GM04504 (cell line): ENCODE data around the gene MLXIP.
A peak's percentile ranks its signal among the peaks of the same experiment; 100 is the strongest.
"Not testable (repeated sequence)": the region's sequence is repeated elsewhere in the genome, so short reads cannot be mapped to it uniquely, and the experiment has no call there.

Source experiments
- DNase-seq: peaks from one replicate; pipeline ENCODE4 v3.0.0-alpha.2; 2012; ENCODE audit warnings: low read depth

MLXIP gene

GRCh38 chr12:122052285-122052684, 26.3 kb upstream of the MLXIP start:
- no peak for DNase-seq

DNA sequence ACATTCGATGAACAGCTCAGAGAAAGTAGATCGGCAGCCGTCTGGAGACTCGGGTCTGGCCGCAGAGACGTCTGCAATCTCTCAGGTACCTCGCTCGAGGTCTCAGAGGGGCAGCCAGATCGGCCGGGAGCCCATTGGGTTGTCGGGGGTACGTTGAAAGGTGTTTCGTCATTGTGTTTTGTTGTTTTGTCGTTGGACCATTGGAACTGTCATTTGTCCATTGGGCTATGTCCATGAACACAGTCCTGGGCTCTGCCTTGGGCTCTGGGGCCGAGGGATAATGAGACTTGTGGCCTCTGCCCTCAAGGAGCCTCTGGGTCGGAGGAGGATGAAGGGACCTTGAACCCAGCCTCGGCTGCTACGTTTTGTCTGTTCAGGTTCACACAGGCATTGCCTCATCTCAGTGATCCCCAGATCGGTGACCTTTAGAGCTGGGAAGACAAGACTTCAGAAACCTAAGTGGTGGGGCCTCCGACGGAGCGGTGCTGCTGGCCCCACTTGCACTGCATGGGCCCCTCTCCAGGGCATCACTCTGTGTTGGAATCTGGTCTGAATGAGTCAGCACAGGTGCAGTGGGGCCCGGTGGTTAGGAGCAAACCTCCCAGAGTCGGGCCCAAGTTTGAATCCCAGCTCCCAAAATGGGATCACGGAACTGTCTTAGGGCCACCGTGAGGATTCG, 23.6 kb upstream of the MLXIP start:
- DNase-seq, result no peak

GRCh38 chr12:122056406-122056805, 22.1 kb upstream of the MLXIP start:
- not testable (repeated sequence) for DNase-seq

DNA sequence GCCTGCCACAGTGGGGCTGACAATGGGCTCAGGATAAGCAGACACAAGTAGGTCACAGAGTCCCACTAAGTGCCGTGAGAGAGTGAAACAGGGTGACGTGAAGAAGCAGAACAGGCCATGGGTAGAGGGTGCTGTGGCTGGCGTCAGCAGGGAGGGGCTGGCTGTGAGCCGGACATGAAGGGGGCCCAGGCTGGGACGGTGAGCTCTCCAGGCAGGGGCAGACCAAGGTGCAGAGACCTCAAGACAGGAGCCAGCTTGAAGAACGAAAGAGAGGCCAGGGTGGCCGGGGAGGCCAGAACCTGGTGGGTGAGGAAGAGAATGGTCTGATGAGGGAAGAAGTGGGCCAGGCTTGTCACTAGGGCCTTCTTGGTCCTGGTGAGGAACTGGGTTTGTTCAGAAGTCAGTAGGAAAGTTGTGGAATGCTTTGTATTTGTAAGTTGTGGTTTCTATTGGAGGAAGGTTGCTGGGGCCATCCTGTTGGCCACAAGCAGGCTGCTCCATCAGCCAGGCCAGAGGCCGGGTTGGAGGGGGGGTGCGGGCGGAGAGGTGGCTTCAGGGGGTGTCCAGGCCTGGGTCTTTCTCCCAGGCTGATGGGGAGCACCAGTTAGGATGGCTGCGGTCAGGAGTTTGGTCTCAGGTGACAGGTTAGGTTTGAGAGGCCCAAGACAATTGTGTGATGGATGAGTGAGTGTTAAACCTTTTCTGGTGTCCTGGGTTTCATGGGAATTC, 21.4 kb upstream of the MLXIP start:
- DNase-seq, result no peak

GRCh38 chr12:122057769-122058168, 20.8 kb upstream of the MLXIP start:
- DNase-seq, result no peak

GRCh38 chr12:122058549-122059149, 19.9 kb upstream of the MLXIP start:
- no peak for DNase-seq

DNA sequence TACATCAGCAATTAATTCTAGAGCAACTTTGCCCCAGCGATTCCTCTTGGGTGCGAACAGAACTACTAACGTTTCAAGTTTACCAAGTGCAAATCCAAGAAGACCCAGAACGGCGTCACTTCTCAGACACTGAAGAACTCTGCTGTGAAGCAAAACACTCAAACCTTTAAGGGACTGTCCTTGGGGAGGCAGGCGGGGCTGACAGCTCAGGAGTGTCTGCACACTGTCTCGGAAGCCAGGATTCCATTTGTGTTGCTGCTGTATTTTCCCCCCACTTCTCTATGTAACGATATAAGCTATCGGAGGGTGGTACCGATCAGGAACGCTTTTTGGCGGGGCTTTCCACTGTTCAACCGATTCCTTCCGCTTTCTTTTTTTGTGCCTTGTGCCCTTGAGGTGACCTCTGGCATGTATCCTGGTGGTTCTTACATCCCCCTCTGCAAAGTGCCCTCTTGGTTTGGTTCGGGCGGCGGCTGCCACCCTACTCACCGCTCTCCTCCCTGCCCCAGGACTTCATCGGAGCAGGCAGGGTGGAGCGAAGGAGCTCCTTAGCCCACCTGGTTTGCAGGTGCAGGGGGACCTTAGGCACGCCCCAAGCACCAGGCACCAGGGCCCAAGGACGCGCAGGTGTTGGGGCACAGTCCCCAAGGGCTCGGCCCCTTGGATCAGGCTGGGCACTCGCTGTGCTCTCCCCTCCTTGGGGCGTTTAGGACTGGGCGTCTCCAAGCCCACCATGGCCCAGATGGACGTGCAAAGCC, 19.2 kb upstream of the MLXIP start:
- no peak for DNase-seq

DNA sequence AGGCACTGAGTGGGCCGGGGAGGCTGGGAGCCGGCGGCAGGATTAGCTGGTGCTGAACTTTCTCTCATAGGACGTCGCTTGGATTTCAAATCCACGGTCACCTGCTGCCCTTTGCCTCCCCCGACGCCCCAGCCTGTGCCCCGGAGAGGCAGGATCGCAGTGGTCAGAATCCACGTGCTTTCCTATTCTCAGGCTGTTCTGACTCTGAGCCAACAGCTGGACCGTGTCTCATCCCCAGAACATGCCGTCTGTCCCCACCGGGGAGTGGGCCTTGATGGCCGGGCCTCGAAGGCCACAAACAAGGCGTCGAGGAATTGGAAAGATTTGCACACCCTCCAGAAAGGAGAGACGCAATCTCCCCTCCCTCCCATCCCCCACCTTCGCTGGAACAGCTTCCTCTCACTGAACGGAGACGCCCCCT, 18.5 kb upstream of the MLXIP start:
- DNase-seq, result no peak

DNA sequence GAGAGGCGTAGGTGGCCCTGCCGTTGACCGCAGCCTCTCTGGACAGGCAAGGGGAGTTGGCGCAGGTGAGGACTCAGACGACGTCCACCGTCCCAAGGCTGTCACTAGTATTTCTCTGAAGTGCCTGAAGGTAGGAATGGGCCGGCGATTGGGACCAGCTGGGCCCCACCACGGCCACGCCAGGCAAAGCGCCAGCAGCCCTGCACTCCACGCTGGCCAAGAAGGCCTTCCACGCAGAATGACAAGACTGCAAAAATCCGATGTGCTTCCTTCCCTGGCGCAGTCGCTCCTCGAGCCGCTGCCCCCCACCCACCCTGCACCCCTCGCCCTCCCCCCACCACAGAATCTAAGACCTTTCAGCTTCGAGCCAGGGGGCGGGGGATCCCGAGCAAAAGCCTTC, 17.3 kb upstream of the MLXIP start:
- no peak for DNase-seq

GRCh38 chr12:122062832-122063693, 15.5 kb upstream of the MLXIP start:
- no peak for DNase-seq

- no peak for DNase-seq
Measured at GRCh38 chr12:122063694-122064024, 14.9 kb upstream of the MLXIP start.

GRCh38 chr12:122064025-122064777, 14.4 kb upstream of the MLXIP start:
- DNase-seq, result no peak

- DNase-seq, result peak; percentile 59
Measured at GRCh38 chr12:122064780-122065588, 13.6 kb upstream of the MLXIP start.

- DNase-seq, result no peak
Measured at GRCh38 chr12:122067548-122067947, 11.0 kb upstream of the MLXIP start.

DNA sequence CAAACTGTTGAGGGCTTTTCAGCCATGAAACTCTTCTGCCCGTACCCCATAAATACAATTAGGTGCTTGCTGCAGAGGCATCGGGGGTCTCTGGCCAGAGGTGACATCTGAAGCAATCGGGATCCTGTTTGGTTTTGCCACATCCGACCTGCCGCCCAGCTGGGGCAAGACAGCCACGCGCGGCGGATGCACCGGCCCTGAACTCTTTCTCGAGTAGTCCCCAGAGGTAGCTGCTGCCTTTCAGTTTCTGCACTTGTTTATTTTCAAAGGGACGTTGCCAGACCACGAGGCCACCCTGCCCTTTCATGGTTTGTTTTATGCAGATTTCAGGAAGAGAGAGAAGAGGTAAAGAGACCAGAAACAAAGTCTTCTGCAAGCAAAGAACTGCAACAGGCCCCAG, 10.6 kb upstream of the MLXIP start:
- DNase-seq, result no peak

DNA sequence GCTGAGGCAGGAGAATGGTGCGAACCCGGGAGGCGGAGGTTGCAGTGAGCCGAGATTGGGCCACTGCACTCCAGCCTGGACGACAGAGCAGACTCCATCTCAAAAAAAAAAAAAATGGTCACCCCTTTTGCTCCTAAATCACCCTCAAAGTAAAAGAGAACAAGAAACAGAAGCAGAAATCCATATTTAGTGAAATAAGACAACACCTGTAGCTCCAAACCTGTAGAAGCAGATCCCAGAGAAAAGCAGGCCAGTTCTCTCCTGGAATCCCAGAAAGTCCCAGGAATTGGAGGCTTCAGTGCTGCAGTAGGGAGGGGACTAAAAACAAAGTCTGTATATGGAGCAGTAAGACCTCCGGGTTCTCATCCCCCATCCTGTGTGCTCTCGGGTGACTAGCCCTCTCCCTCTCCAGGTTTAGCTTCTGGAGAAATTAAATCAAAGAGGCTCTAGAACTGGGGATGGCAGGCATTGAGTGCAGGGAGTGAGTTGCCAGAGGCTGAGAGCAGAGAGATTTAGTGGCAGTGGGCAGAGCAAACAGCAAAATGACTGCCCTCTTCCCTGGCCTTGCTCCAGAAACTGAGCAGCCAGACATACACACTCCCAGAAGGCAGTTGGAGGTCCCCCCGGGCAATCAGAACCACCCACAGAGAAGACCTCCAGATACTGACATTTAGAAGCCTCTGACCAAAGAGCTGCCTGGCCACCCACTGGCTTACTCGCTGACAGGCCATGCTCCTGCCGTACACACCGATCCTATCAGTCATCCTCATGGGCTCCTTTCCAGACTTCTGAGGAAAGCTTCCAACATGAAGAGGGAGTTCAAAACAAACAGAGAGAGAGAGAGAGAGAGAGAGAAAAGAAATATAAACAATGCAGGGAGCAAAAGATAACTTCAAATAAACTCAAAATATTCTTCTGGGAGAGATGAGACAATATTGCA, 6.3 kb upstream of the MLXIP start:
- peak; percentile 88 for DNase-seq

DNA sequence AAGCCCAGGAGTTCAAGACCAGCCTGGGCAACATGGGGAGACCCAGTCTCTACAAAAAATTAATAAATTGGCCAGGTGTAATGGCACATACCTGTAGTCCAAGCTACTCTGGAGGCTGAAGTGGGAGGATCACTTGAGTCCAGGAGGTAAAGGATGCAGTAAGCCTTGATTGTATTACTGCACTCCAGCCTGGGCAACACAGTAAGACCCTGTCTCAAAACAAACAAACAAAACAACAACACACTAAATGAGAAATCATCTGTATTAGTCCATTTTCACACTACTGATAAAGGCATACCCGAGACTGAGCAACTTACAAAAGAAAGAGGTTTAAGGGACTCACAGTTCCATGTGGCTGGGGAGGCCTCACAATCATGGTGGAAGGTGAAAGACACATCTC, 4.7 kb upstream of the MLXIP start:
- DNase-seq, result no peak

- DNase-seq, result no peak
Measured at GRCh38 chr12:122076743-122077495, 1.6 kb upstream of the MLXIP start.
